Gastrocnemius medialis (tissue), 4 donors: ENCODE results near the gene CD200R1.

ENCODE experiments used
- POLR2A ChIP-seq, 2 donors: fragments of 450-650 bp; IDR thresholded peaks; one replicate each; pipeline ENCODE4 v1.6.1; 2017; ENCODE audit warnings: antibody characterized with exemption in 2 of 2, mild to moderate bottlenecking in 2 of 2, moderate library complexity in 2 of 2
- TF ChIP-seq, protein P1 (sequence below), 5 experiments: fragments of 450-650 bp in 3 of 5; fragments of 200-600 bp in 2 of 5; sonication (generic) in 2 of 5; IDR thresholded peaks in 4 of 5; conservative IDR thresholded peaks in 1 of 5; 1 replicate in 4 of 5; 2 replicates in 1 of 5; pipeline ENCODE4 v1.5.1; 2016 to 2019; ENCODE audit warnings: antibody characterized with exemption in 5 of 5, mild to moderate bottlenecking in 3 of 5, moderate library complexity in 3 of 5

DNA sequence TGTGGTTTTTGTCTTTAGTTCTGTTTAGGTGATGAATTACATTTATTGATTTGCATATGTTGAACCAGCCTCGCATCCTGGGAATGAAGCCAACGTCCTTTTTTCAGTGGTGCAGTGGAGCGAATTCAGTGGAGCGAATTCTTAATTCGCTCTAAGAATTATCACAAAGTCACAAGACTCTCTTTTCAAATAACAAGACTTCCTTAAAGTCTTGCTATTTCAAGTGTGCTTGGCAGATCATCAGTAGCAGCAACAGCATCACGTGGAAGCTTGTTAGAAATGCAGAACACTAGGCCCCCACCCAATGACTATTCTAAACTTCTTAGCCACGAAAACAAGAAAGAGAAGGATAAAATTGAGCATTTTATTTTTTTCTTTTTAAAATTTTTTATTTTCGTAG, 70.1 kb downstream of the CD200R1 start:
- TF ChIP-seq, protein P1, sequence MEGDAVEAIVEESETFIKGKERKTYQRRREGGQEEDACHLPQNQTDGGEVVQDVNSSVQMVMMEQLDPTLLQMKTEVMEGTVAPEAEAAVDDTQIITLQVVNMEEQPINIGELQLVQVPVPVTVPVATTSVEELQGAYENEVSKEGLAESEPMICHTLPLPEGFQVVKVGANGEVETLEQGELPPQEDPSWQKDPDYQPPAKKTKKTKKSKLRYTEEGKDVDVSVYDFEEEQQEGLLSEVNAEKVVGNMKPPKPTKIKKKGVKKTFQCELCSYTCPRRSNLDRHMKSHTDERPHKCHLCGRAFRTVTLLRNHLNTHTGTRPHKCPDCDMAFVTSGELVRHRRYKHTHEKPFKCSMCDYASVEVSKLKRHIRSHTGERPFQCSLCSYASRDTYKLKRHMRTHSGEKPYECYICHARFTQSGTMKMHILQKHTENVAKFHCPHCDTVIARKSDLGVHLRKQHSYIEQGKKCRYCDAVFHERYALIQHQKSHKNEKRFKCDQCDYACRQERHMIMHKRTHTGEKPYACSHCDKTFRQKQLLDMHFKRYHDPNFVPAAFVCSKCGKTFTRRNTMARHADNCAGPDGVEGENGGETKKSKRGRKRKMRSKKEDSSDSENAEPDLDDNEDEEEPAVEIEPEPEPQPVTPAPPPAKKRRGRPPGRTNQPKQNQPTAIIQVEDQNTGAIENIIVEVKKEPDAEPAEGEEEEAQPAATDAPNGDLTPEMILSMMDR (IDR thresholded peaks at IDR 0.05 in 4 of 5, conservative IDR thresholded peaks at IDR 0.05 in 1 of 5), result no peak
- TF ChIP-seq POLR2A (IDR thresholded peaks at IDR 0.05), result no peak
